ENCODE measurements around the gene TSPAN9. TPM values are rescaled to one million over a fixed set of nuclear protein-coding genes. Genes with fewer than 3 reads are reported as not detected.

Gene TSPAN9
- total RNA-seq, 2 donors from 2014 or later = 14.0 to 18.5 TPM

DNA sequence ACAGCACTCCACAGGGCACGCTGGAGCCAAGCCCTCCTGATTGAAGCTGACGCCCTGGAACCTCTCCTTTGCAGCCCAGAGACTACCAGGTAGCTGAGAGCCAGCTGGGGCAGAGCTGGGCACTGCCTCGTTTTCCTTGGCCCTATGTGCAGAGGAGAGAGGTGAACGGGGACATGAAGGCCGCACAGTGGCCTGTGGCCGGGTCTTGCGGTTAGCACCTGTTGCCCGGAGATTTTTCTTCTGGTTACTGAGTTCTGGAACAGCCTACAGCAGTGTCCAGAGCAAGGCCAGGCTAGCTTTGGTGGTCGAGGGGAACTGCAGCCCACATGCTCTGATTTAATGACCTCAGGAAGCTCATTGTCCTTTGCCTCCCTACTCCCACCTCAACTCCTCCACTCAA is 212.5 kb downstream of the TSPAN9 start:
- 72 to 78% methylated on average over 9 of the region's 9 CpGs for WGBS, 2 donors
- Histone ChIP-seq H3K4me1 (peaks cover 9% of the 10 kb centered on the region), H3K4me3 (no peak overlapping the region), H3K27me3 (no peaks in the 10 kb centered on the region), H3K36me3 (replicated peaks in 1 of 2; ENCODE audit: insufficient read depth in 1 of 2, low read depth in 2 of 2) (no peaks in the 10 kb centered on the region), H3K9me3 (no peaks in the 10 kb centered on the region), H3K27ac (no peak overlapping the region)
- intact Hi-C loops (cut with DNase I) = no loop called here
- TF ChIP-seq, protein P1, sequence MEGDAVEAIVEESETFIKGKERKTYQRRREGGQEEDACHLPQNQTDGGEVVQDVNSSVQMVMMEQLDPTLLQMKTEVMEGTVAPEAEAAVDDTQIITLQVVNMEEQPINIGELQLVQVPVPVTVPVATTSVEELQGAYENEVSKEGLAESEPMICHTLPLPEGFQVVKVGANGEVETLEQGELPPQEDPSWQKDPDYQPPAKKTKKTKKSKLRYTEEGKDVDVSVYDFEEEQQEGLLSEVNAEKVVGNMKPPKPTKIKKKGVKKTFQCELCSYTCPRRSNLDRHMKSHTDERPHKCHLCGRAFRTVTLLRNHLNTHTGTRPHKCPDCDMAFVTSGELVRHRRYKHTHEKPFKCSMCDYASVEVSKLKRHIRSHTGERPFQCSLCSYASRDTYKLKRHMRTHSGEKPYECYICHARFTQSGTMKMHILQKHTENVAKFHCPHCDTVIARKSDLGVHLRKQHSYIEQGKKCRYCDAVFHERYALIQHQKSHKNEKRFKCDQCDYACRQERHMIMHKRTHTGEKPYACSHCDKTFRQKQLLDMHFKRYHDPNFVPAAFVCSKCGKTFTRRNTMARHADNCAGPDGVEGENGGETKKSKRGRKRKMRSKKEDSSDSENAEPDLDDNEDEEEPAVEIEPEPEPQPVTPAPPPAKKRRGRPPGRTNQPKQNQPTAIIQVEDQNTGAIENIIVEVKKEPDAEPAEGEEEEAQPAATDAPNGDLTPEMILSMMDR (IDR thresholded peaks at IDR 0.05) = no peak
- TF ChIP-seq POLR2A (IDR thresholded peaks at IDR 0.05) = no peak
- ATAC-seq (no peak), DNase-seq (no peak)

GRCh38 chr12:3291939-3292338 is 214.8 kb downstream of the TSPAN9 start:
- Histone ChIP-seq H3K27me3 (no peaks in the 10 kb centered on the region), H3K36me3 (replicated peaks in 1 of 2; ENCODE audit: insufficient read depth in 1 of 2, low read depth in 2 of 2) (no peaks in the 10 kb centered on the region), H3K4me1 (peaks cover 31% of the 10 kb centered on the region), H3K9me3 (no peaks in the 10 kb centered on the region), H3K4me3 (no peak overlapping the region), H3K27ac (no peak overlapping the region)
- intact Hi-C loops (cut with DNase I) = no loop called here
- no peak for TF ChIP-seq POLR2A (IDR thresholded peaks at IDR 0.05)
- TF ChIP-seq, protein P1 (IDR thresholded peaks at IDR 0.05) = no peak
- DNase-seq = no peak
- no peak for ATAC-seq
- WGBS, 2 donors = 92% methylated on average over 14 to 16 of the region's 16 CpGs

DNA sequence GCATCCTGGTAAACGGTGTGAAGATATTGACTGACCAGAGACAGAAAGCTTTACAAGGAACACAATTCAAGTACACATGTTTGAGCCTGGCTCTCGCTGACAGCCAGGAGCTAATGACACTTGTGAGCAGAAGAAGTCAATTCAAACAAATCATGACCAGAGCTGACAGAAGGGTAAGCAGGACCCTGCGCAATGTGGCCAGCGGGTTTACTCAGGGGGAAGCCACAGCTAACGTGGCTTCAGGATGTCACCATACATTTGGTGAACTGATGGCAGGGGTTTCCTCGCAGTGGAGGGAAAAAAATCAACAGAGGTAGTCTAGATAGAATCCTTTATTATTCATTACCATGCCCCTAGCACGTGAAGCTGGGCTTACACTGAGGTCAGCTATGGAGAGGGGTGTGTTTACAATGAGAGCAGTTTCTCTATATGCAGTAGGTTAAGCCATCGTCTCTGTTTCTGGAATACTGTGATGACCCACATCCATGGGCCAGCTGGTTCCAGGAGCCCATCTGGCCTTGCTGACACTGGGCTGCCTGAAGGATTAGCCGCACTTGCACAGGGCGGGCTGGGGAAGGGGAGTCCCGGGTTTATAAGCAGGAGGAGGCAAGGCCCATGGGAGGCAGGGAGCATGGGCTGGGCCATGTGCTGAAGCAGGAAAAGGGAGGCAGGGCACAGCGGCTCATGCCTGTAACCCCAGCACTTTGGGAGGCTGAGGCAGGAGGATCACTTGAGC is 215.7 kb downstream of the TSPAN9 start:
- no peaks in the 10 kb centered on the region for H3K27me3 ChIP-seq
- no peak overlapping the region for H3K4me3 ChIP-seq
- 82 to 84% methylated on average over 10 to 12 of the region's 12 CpGs for WGBS, 2 donors
- ATAC-seq (no peak), DNase-seq (no peak)
- H3K27ac ChIP-seq = no peak overlapping the region
- no peaks in the 10 kb centered on the region for H3K36me3 ChIP-seq (replicated peaks in 1 of 2; ENCODE audit: insufficient read depth in 1 of 2, low read depth in 2 of 2)
- peaks cover 40% of the 10 kb centered on the region for H3K4me1 ChIP-seq
- intact Hi-C loops (cut with DNase I) = no loop called here
- no peaks in the 10 kb centered on the region for H3K9me3 ChIP-seq
- TF ChIP-seq, protein P1 (IDR thresholded peaks at IDR 0.05) = no peak
- TF ChIP-seq POLR2A (IDR thresholded peaks at IDR 0.05) = no peak

- H3K4me1 ChIP-seq = peaks cover 40% of the 10 kb centered on the region
- H3K9me3 ChIP-seq = no peaks in the 10 kb centered on the region
- DNase-seq (no peak), ATAC-seq (no peak)
- WGBS, 2 donors = 70 to 75% methylated on average over 12 to 15 of the region's 18 CpGs
- H3K4me3 ChIP-seq = no peak overlapping the region
- no peaks in the 10 kb centered on the region for H3K36me3 ChIP-seq (replicated peaks in 1 of 2; ENCODE audit: insufficient read depth in 1 of 2, low read depth in 2 of 2)
- intact Hi-C loops (cut with DNase I) = no loop called here
- H3K27ac ChIP-seq = no peak overlapping the region
- H3K27me3 ChIP-seq = no peaks in the 10 kb centered on the region
- no peak for TF ChIP-seq POLR2A (IDR thresholded peaks at IDR 0.05)
- TF ChIP-seq, protein P1 (IDR thresholded peaks at IDR 0.05) = no peak
These were observed 216.4 kb downstream of the TSPAN9 start for GRCh38 chr12:3293446-3294161.

Measured in body of pancreas (tissue), 4 donors.